ENCODE data around the gene CCHCR1. TPM values are rescaled to one million over a fixed set of nuclear protein-coding genes. Genes with fewer than 3 reads are reported as not detected.
A peak's percentile ranks its signal among the peaks of the same experiment; 100 is the strongest.

Gene CCHCR1
- total RNA-seq (2021; fragmentation: NEBNext Ultra II Directional; extraction: Animal tissue kit (Norgen Biotek cat#: 25700)) (38.0 and 38.2 TPM in 2 replicates), polyA plus RNA-seq (2011; rRNA removed) (20.9 and 32.8 TPM in 2 replicates), polyA minus RNA-seq (2011; rRNA and poly(A)+ RNA removed) (29.0 and 29.1 TPM in 2 replicates)
- 50.9 TPM for polyA plus RNA-seq (2011; cell fraction: cytosol; rRNA removed)
- polyA plus RNA-seq (2011; cell fraction: nucleus; rRNA removed): 138 TPM
- 36.7 to 61.3 TPM (median 50.8 TPM) in 4 replicates for polyA plus RNA-seq (2012, experiment 1 of 2)
- 19.0 TPM for polyA plus RNA-seq (2012, experiment 2 of 2)
- 19.9 TPM for polyA plus RNA-seq (2013, experiment 1 of 2)
- polyA plus RNA-seq (2013, experiment 2 of 2): 17.6 TPM
- polyA minus RNA-seq (2011; cell fraction: cytosol; rRNA and poly(A)+ RNA removed): 20.8 TPM
- polyA minus RNA-seq (2011; cell fraction: nucleus; rRNA and poly(A)+ RNA removed): 43.1 TPM
- long read RNA-seq, experiment 1, partial matches to known transcripts: 3 of 6 reads
- long read RNA-seq, experiment 1, other reads (novel, unspliced or antisense): 3 of 6 reads
- long read RNA-seq, experiment 2, partial matches to known transcripts: 4 of 14 reads
- long read RNA-seq, experiment 2, other reads (novel, unspliced or antisense): 6 of 14 reads

- peak within 1 kb of the TSS; percentile 91 for H3K18ac ChIP-seq (ENCODE audit: extremely low read depth, low read length)
- H3K56ac ChIP-seq (replicated peaks; ENCODE audit: insufficient read length, low read depth, low read length): peak within 1 kb of the TSS; percentile 36
- H4K8ac ChIP-seq (ENCODE audit: extremely low read depth, insufficient read depth, low read length): no peak within 1 kb of the TSS
- peaks cover 1 to 2% of the 10 kb centered on the region in 2 experiments for H4K20me1 ChIP-seq (replicated peaks in 1 of 2; ENCODE audit: control insufficient read depth in 1 of 2, insufficient read depth in 2 of 2, low read length in 2 of 2)
- H3K23me2 ChIP-seq (ENCODE audit: low read depth, low read length): peaks cover 14% of the 10 kb centered on the region
- WGBS, 2 experiments (ENCODE audit: extremely low coverage in 1 of 2, insufficient coverage in 1 of 2, insufficient read length in 1 of 2, insufficient replicate concordance in 2 of 2, low coverage in 1 of 2, low lambda C conversion rate in 2 of 2, missing lambda C conversion rate in 1 of 2): 21% methylated on average over 10 of the region's 14 CpGs; no CpG with 5 or more reads in 1 of the 2 experiments
- H3K27me3 ChIP-seq (replicated peaks in 1 of 4; ENCODE audit: control insufficient read depth in 3 of 4, extremely low read depth in 1 of 4, insufficient read depth in 3 of 4, low read length in 3 of 4): no peaks in the 10 kb centered on the region
- peak within 1 kb of the TSS; percentile 85 to 94 for H3K4me2 ChIP-seq (ENCODE audit: insufficient read depth in 1 of 2, low read depth in 2 of 2, low read length in 2 of 2)
- H2BK20ac ChIP-seq (ENCODE audit: low read length): no peak within 1 kb of the TSS
- H3K9ac ChIP-seq (replicated peaks in 1 of 4; ENCODE audit: extremely low read depth in 1 of 4, low read depth in 3 of 4, low read length in 3 of 4): peak within 1 kb of the TSS; percentile 46 to 73 (median 64); a peak in 5 of 7 replicates
- H3K79me1 ChIP-seq (ENCODE audit: low read depth, low read length): no peaks in the 10 kb centered on the region
- H3K36me3 ChIP-seq (ENCODE audit: control insufficient read depth in 2 of 4, insufficient read depth in 4 of 4, low read length in 3 of 4): peaks cover 2 to 31% (median 5%) of the 10 kb centered on the region in 4 experiments; a peak in 6 of 8 replicates
- H2BK5ac ChIP-seq (ENCODE audit: low read depth, low read length): peak within 1 kb of the TSS; percentile 69; the same call in 1 of the 2 replicates
- no peak for DNase-seq (ENCODE audit: low read depth in 1 of 2, low spot score in 2 of 2)
- H3K79me2 ChIP-seq (ENCODE audit: control insufficient read depth in 1 of 2, insufficient read depth in 2 of 2, low read length in 2 of 2): no peaks in the 10 kb centered on the region
- H3K4me3 ChIP-seq (ENCODE audit: extremely low read depth in 1 of 4, insufficient read depth in 2 of 4, low read depth in 3 of 4, low read length in 4 of 4): peak within 1 kb of the TSS; percentile 62 to 76 (median 68)
- ChIA-PET CTCF (ENCODE audit: partially characterized antibody) (interaction anchor here (1.1 to 6.3 kb wide), 11 partner anchors 9 to 74 kb away, joined by 3 to 45 read pairs (median 11); partner anchors contain the start of genes POU5F1 and PSORS1C2), POLR2A (ENCODE audit: partially characterized antibody) (interaction anchor here (61.6 to 68.5 kb wide), 2 partner anchors 10 to 11 kb away, joined by 2251 read pairs; partner anchors contain the start of genes CCHCR1, CDSN, POU5F1 and PSORS1C1)
- H3K4me1 ChIP-seq (replicated peaks in 1 of 4; ENCODE audit: control insufficient read depth in 3 of 4, insufficient read depth in 4 of 4, low read length in 3 of 4): peaks cover 0 to 22% (median 17%) of the 10 kb centered on the region in 4 experiments; a peak in 6 of 7 replicates
- H3K27ac ChIP-seq (ENCODE audit: low read depth, low read length): no peak within 1 kb of the TSS; the same call in 1 of the 2 replicates
- peak within 1 kb of the TSS; percentile 73 for H2BK15ac ChIP-seq (ENCODE audit: low read length)
- peak within 1 kb of the TSS; percentile 80 for H4K5ac ChIP-seq (ENCODE audit: insufficient read length, low read depth, low read length)
- H3K23ac ChIP-seq (ENCODE audit: insufficient read length): no peak within 1 kb of the TSS
- peak within 1 kb of the TSS; percentile 87 for H3K4ac ChIP-seq (replicated peaks; ENCODE audit: insufficient read length, low read depth, low read length)
- H3K14ac ChIP-seq (ENCODE audit: insufficient read length): no peak within 1 kb of the TSS
- H2BK12ac ChIP-seq (ENCODE audit: low read depth, low read length): peak within 1 kb of the TSS; percentile 86; the same call in 1 of the 2 replicates
- no peaks in the 10 kb centered on the region for H3K9me3 ChIP-seq (ENCODE audit: insufficient read depth in 2 of 2, low read depth in 1 of 2, low read length in 1 of 2)
- peak within 1 kb of the TSS; percentile 89; the same call in 1 of the 2 replicates for H2AK5ac ChIP-seq (ENCODE audit: low read depth, low read length)
- FAIRE-seq: no peak
- peak within 1 kb of the TSS; percentile 41 for H4K91ac ChIP-seq (replicated peaks; ENCODE audit: insufficient read length, low read length)
- no peak within 1 kb of the TSS for H2AFZ ChIP-seq (ENCODE audit: low read length)
- TF ChIP-seq ASH2L (IDR thresholded peaks at IDR 0.05; ENCODE audit: low read length) (peak; percentile 5), TAF1 (IDR thresholded peaks at IDR 0.05; ENCODE audit: low read depth, low read length) (no peak)
- no peak within 1 kb of the TSS for H2BK120ac ChIP-seq (replicated peaks; ENCODE audit: low read depth, low read length)
Observed at GRCh38 chr6:31157513-31158139, at the start of gene CCHCR1. CCHCR1 (minus strand) TSS chr6:31157802; CDS start chr6:31157600, 202 bp downstream.
